Right ventricle myocardium superior (tissue), 1 donor: ENCODE measurements around the gene DPYSL5. TPM values are rescaled to one million over a fixed set of nuclear protein-coding genes. Genes with fewer than 3 reads are reported as not detected.
A peak's percentile ranks its signal among the peaks of the same experiment; 100 is the strongest.

ENCODE experiments used
- ATAC-seq: fragments of 200-7000 bp; cut with Tn5 transposase; one replicate; pipeline ENCODE4 v1.9.1; 2020; ENCODE audit warnings: mild to moderate bottlenecking; ENCODE audit not compliant: poor library complexity
- DNase-seq: peaks from one replicate; pipeline ENCODE4 v3.0.0-alpha.2; 2020
- intact Hi-C: fragments of 100-400 bp; cut with DNase I; formaldehyde crosslinking; loops from one replicate; pipeline ENCODE4 v1.11.2; 2022
- total RNA-seq: library from RNA; stranded (reverse); fragmentation: NEBNext Ultra II Directional; extraction: Animal tissue kit (Norgen Biotek cat#: 25700); gene quantifications from one replicate; pipeline ENCODE4 v1.2.1, GENCODE V29; 2021
- donor health status: DM: no; HTN: yes; CAD: no; lungs with severe emphysema.

Gene DPYSL5
- total RNA-seq, 1 donor from 2014 or later: not detected

GRCh38 chr2:26892133-26892532 is 44.2 kb downstream of the DPYSL5 start:
- no peak for DNase-seq
- ATAC-seq: no peak
- intact Hi-C loops: no loop called here

GRCh38 chr2:26892922-26893524 is 45.1 kb downstream of the DPYSL5 start:
- DNase-seq (no peak), ATAC-seq (peak; percentile 69)
- intact Hi-C loops: no loop called here

- DNase-seq (no peak), ATAC-seq (no peak)
- intact Hi-C loops: no loop called here
Measured at GRCh38 chr2:26894136-26894535, 46.2 kb downstream of the DPYSL5 start.

GRCh38 chr2:26897807-26898479 is 50.0 kb downstream of the DPYSL5 start:
- DNase-seq (no peak), ATAC-seq (no peak)
- intact Hi-C loops: no loop called here

- DNase-seq: no peak
- no peak for ATAC-seq
- intact Hi-C loops: no loop called here
Measured at GRCh38 chr2:26898480-26899078, 50.6 kb downstream of the DPYSL5 start.

GRCh38 chr2:26899500-26900164 is 51.7 kb downstream of the DPYSL5 start:
- ATAC-seq (no peak), DNase-seq (no peak)
- intact Hi-C loops: no loop called here

- DNase-seq: no peak
- intact Hi-C loops: no loop called here
- no peak for ATAC-seq
Measured at GRCh38 chr2:26900831-26901321, 52.9 kb downstream of the DPYSL5 start.

- peak; percentile 74 for ATAC-seq
- DNase-seq: peak; percentile 49
- intact Hi-C loops: no loop called here
Measured at GRCh38 chr2:26901326-26902183, 53.6 kb downstream of the DPYSL5 start.

- ATAC-seq (no peak), DNase-seq (no peak)
- intact Hi-C loops: no loop called here
Measured at GRCh38 chr2:26903676-26904075, 55.7 kb downstream of the DPYSL5 start.

- intact Hi-C loops: no loop called here
- DNase-seq (no peak), ATAC-seq (no peak)
Measured at GRCh38 chr2:26904839-26905238, 56.9 kb downstream of the DPYSL5 start.

- intact Hi-C loops: no loop called here
- DNase-seq (no peak), ATAC-seq (no peak)
Measured at GRCh38 chr2:26905341-26906198, 57.6 kb downstream of the DPYSL5 start.

GRCh38 chr2:26907416-26907815 is 59.5 kb downstream of the DPYSL5 start:
- ATAC-seq (no peak), DNase-seq (no peak)
- intact Hi-C loops: no loop called here

GRCh38 chr2:26910176-26910575 is 62.2 kb downstream of the DPYSL5 start:
- ATAC-seq (no peak), DNase-seq (no peak)
- intact Hi-C loops: no loop called here

- no peak for DNase-seq
- intact Hi-C loops: no loop called here
- no peak for ATAC-seq
Measured at GRCh38 chr2:26911911-26912861, 64.3 kb downstream of the DPYSL5 start.

GRCh38 chr2:26913606-26913998 is 65.7 kb downstream of the DPYSL5 start:
- peak; percentile 90 for ATAC-seq
- intact Hi-C loops: no loop called here
- no peak for DNase-seq

GRCh38 chr2:26913999-26914658 is 66.2 kb downstream of the DPYSL5 start:
- DNase-seq (no peak), ATAC-seq (peak; percentile 79)
- intact Hi-C loops: no loop called here
